CD4-positive, alpha-beta T cell (primary cell): ENCODE results near the gene TFG. TPM values are rescaled to one million over a fixed set of nuclear protein-coding genes. Genes with fewer than 3 reads are reported as not detected.

Source experiments
- ATAC-seq: fragments of 200-7000 bp; cut with Tn5 transposase; one replicate; pipeline ENCODE4 v1.10.0; 2022; ENCODE audit warnings: mild to moderate bottlenecking; ENCODE audit not compliant: poor library complexity
- CTCF ChIA-PET: fragments of 350-600 bp; sonication (Branson Sonifier 250); formaldehyde crosslinking; loops from one replicate; lab custom pipeline; 2021; ENCODE audit warnings: antibody characterized with exemption, inconsistent platforms; lab: Charles Lee
- POLR2A ChIA-PET: fragments of 350-600 bp; sonication (Branson Sonifier 250); formaldehyde crosslinking; loops from one replicate; lab custom pipeline; 2021; ENCODE audit warnings: antibody characterized with exemption, inconsistent platforms; lab: Charles Lee
- DNase-seq, 14 experiments: peaks; one replicate each; pipeline ENCODE4 v3.0.0-alpha.2; 2013 to 2020; ENCODE audit warnings: mixed read lengths in 2 of 14
- H3K27ac ChIP-seq, 2 donors: one replicate each; pipeline versions ENCODE4 v1.5.1 to v1.7.0; 2013; ENCODE audit warnings: low read length in 2 of 2, low read depth in 1 of 2, mild to moderate bottlenecking in 1 of 2
- H3K27me3 ChIP-seq, 2 experiments: 1 replicate in 1 of 2; 2 replicates in 1 of 2; pipeline versions ENCODE4 v1.6.1 to v1.7.0; 2013; ENCODE audit warnings: low read length in 2 of 2, control low read depth in 1 of 2, mild to moderate bottlenecking in 1 of 2, moderate library complexity in 1 of 2; ENCODE audit not compliant: insufficient read depth in 2 of 2, control insufficient read depth in 1 of 2
- H3K36me3 ChIP-seq: one replicate; pipeline ENCODE4 v1.6.1; 2013; ENCODE audit warnings: low read length, control low read depth; ENCODE audit not compliant: insufficient read depth
- H3K4me1 ChIP-seq: one replicate; pipeline ENCODE4 v1.6.1; 2013; ENCODE audit warnings: low read length, control low read depth; ENCODE audit not compliant: insufficient read depth
- H3K4me3 ChIP-seq: one replicate; pipeline ENCODE4 v1.5.1; 2013; ENCODE audit warnings: mild to moderate bottlenecking, low read length, moderate library complexity
- H3K9me3 ChIP-seq, 2 experiments: 1 replicate in 1 of 2; 2 replicates in 1 of 2; pipeline versions ENCODE4 v1.6.1 to v1.7.0; 2013; ENCODE audit warnings: low read length in 2 of 2, mild to moderate bottlenecking in 2 of 2, control low read depth in 1 of 2, moderate library complexity in 1 of 2; ENCODE audit not compliant: control insufficient read depth in 1 of 2, insufficient read depth in 1 of 2
- H3K27ac Mint-ChIP-seq: one replicate; pipeline ENCODE4 v1.8.0; 2020; ENCODE audit warnings: mixed read lengths
- H3K27me3 Mint-ChIP-seq: one replicate; pipeline ENCODE4 v1.8.0; 2021; ENCODE audit warnings: mixed read lengths
- H3K36me3 Mint-ChIP-seq: one replicate; pipeline ENCODE4 v1.8.0; 2021; ENCODE audit warnings: low read depth, mixed read lengths
- H3K4me1 Mint-ChIP-seq: one replicate; pipeline ENCODE4 v1.8.0; 2021; ENCODE audit warnings: low read depth, mixed read lengths
- H3K4me3 Mint-ChIP-seq: one replicate; pipeline ENCODE4 v1.8.0; 2020; ENCODE audit warnings: mild to moderate bottlenecking, mixed read lengths
- H3K9me3 Mint-ChIP-seq: one replicate; pipeline ENCODE4 v1.8.0; 2020; ENCODE audit warnings: mixed read lengths
- CTCF ChIP-seq: fragments of 200-600 bp; IDR thresholded peaks from one replicate; pipeline ENCODE4 v1.8.0; 2022; ENCODE audit warnings: antibody characterized with exemption, mild to moderate bottlenecking
- intact Hi-C, 2 experiments: fragments of 100-400 bp; cut with DNase I in 1 of 2; cut with micrococcal nuclease in 1 of 2; formaldehyde crosslinking; loops; one replicate each; pipeline versions ENCODE4 v1.15.1 to v1.9.0; 2023 to 2025; cut with DNase I, micrococcal nuclease
- total RNA-seq, 174 experiments: library from RNA in 2 of 174; stranded (reverse) in 2 of 174; gene quantifications; one replicate each; pipeline ENCODE4 v1.2.3 and lab custom pipeline; 2021 to 2026

TFG gene
- total RNA-seq, 2 experiments from 2014 or later, result 56.5 to 58.8 TPM

- peaks cover 7% of the 10 kb centered on the region for H3K36me3 ChIP-seq
- Mint-ChIP-seq H3K9me3 (no peaks in the 10 kb centered on the region), H3K27ac (no peak overlapping the region), H3K4me3 (no peak overlapping the region), H3K27me3 (no peaks in the 10 kb centered on the region), H3K36me3 (peaks cover 23% of the 10 kb centered on the region), H3K4me1 (no peaks in the 10 kb centered on the region)
- H3K27me3 ChIP-seq, result no peaks in the 10 kb centered on the region
- no peaks in the 10 kb centered on the region for H3K4me1 ChIP-seq
- H3K9me3 ChIP-seq, result no peaks in the 10 kb centered on the region
- no peak overlapping the region for H3K4me3 ChIP-seq
- no peak for TF ChIP-seq CTCF
- no peak for DNase-seq
- H3K27ac ChIP-seq, result no peak overlapping the region
- intact Hi-C loops, result no loop called here
- CTCF ChIA-PET, result interaction anchor here (0.6 kb wide), 1 partner anchor 42 kb away, joined by 3 read pairs; no protein-coding TSS in a partner anchor
- no peak for ATAC-seq
- POLR2A ChIA-PET, result no interaction called here
Observed at GRCh38 chr3:100756441-100756840, 47.1 kb downstream of the TFG start.

GRCh38 chr3:100759159-100759558 is 49.9 kb downstream of the TFG start:
- DNase-seq, result no peak
- ChIA-PET POLR2A (no interaction called here), CTCF (interaction anchor here (1.6 kb wide), 1 partner anchor 12 kb away, joined by 4 read pairs; no protein-coding TSS in a partner anchor)
- no peak overlapping the region for H3K27ac ChIP-seq
- Mint-ChIP-seq H3K9me3 (no peaks in the 10 kb centered on the region), H3K4me3 (no peak overlapping the region), H3K27me3 (no peaks in the 10 kb centered on the region), H3K4me1 (no peaks in the 10 kb centered on the region), H3K27ac (no peak overlapping the region), H3K36me3 (peaks cover under 1% of the 10 kb centered on the region)
- H3K27me3 ChIP-seq, result no peaks in the 10 kb centered on the region
- H3K4me1 ChIP-seq, result no peaks in the 10 kb centered on the region
- no peaks in the 10 kb centered on the region for H3K9me3 ChIP-seq
- H3K36me3 ChIP-seq, result no peaks in the 10 kb centered on the region
- no peak for ATAC-seq
- intact Hi-C loops, result no loop called here
- H3K4me3 ChIP-seq, result no peak overlapping the region
- no peak for TF ChIP-seq CTCF

GRCh38 chr3:100759950-100760349 is 50.7 kb downstream of the TFG start:
- ATAC-seq, result no peak
- no peaks in the 10 kb centered on the region for H3K4me1 ChIP-seq
- Mint-ChIP-seq H3K27me3 (no peaks in the 10 kb centered on the region), H3K9me3 (no peaks in the 10 kb centered on the region), H3K4me3 (no peak overlapping the region), H3K27ac (no peak overlapping the region), H3K4me1 (no peaks in the 10 kb centered on the region), H3K36me3 (no peaks in the 10 kb centered on the region)
- no peak overlapping the region for H3K4me3 ChIP-seq
- intact Hi-C loops, result no loop called here
- DNase-seq, result no peak
- no peaks in the 10 kb centered on the region for H3K36me3 ChIP-seq
- H3K27me3 ChIP-seq, result no peaks in the 10 kb centered on the region
- ChIA-PET POLR2A (no interaction called here), CTCF (interaction anchor here (1.6 kb wide), 1 partner anchor 11 kb away, joined by 4 read pairs; no protein-coding TSS in a partner anchor)
- no peak overlapping the region for H3K27ac ChIP-seq
- TF ChIP-seq CTCF, result no peak
- no peaks in the 10 kb centered on the region for H3K9me3 ChIP-seq
